CD4-positive, alpha-beta memory T cell (primary cell): ENCODE measurements around the gene EFNA4. TPM values are rescaled to one million over a fixed set of nuclear protein-coding genes. Genes with fewer than 3 reads are reported as not detected.

ENCODE experiments used
- CTCF ChIA-PET: fragments of 350-600 bp; sonication (Branson Sonifier 250); formaldehyde crosslinking; loops from one replicate; lab custom pipeline; 2021; ENCODE audit warnings: inconsistent platforms; ENCODE audit not compliant: partially characterized antibody; lab: Charles Lee
- POLR2A ChIA-PET: fragments of 350-600 bp; sonication (Branson Sonifier 250); formaldehyde crosslinking; loops from one replicate; lab custom pipeline; 2021; ENCODE audit not compliant: partially characterized antibody; lab: Charles Lee
- DNase-seq, 5 donors: peaks; one replicate each; pipeline versions ENCODE4 v3.0.0 to v3.0.0-alpha.2; 2020 to 2022; ENCODE audit warnings: mixed read lengths in 1 of 5
- H3K27ac ChIP-seq: one replicate; pipeline ENCODE4 v1.7.0; 2013; ENCODE audit warnings: low read depth, low read length
- H3K27me3 ChIP-seq: 2 replicates; pipeline ENCODE4 v1.7.0; 2013; ENCODE audit warnings: mild to moderate bottlenecking, low read length, moderate library complexity; ENCODE audit not compliant: insufficient read depth
- H3K36me3 ChIP-seq: 2 replicates; pipeline ENCODE4 v1.7.0; 2013; ENCODE audit warnings: mild to moderate bottlenecking, low read length, moderate library complexity; ENCODE audit not compliant: insufficient read depth
- H3K4me1 ChIP-seq: 2 replicates; pipeline ENCODE4 v1.7.0; 2013; ENCODE audit warnings: mild to moderate bottlenecking, low read length, moderate library complexity; ENCODE audit not compliant: insufficient read depth
- H3K4me3 ChIP-seq, 2 donors: one replicate each; pipeline ENCODE4 v1.7.0; 2013; ENCODE audit warnings: low read length in 2 of 2, mild to moderate bottlenecking in 1 of 2
- H3K9me3 ChIP-seq, 2 donors: one replicate each; pipeline ENCODE4 v1.7.0; 2013; ENCODE audit warnings: low read length in 2 of 2, control low read depth in 1 of 2; ENCODE audit not compliant: control insufficient read depth in 1 of 2
- H3K27ac Mint-ChIP-seq, 7 donors: one replicate each; pipeline ENCODE4 v1.8.0; 2020 to 2021; ENCODE audit warnings: mixed read lengths in 7 of 7, mild to moderate bottlenecking in 6 of 7, inconsistent platforms in 3 of 7, moderate library complexity in 3 of 7
- H3K27me3 Mint-ChIP-seq, 2 donors: one replicate each; pipeline ENCODE4 v1.8.0; 2020 to 2021; ENCODE audit warnings: mixed read lengths in 2 of 2
- H3K36me3 Mint-ChIP-seq, 2 donors: one replicate each; pipeline ENCODE4 v1.8.0; 2020 to 2021; ENCODE audit warnings: mixed read lengths in 2 of 2, inconsistent platforms in 1 of 2, mild to moderate bottlenecking in 1 of 2
- H3K4me1 Mint-ChIP-seq, 4 donors: one replicate each; pipeline ENCODE4 v1.8.0; 2020 to 2021; ENCODE audit warnings: mixed read lengths in 4 of 4, mild to moderate bottlenecking in 1 of 4
- H3K4me3 Mint-ChIP-seq, 8 donors: one replicate each; pipeline ENCODE4 v1.8.0; 2020 to 2021; ENCODE audit warnings: mixed read lengths in 8 of 8, mild to moderate bottlenecking in 7 of 8, moderate library complexity in 6 of 8, inconsistent platforms in 3 of 8
- H3K9me3 Mint-ChIP-seq, 8 donors: one replicate each; pipeline ENCODE4 v1.8.0; 2020 to 2021; ENCODE audit warnings: mixed read lengths in 8 of 8, mild to moderate bottlenecking in 5 of 8, inconsistent platforms in 3 of 8, moderate library complexity in 1 of 8
- intact Hi-C: fragments of 100-400 bp; cut with micrococcal nuclease; formaldehyde crosslinking; loops from one replicate; pipeline ENCODE4 v1.15.1; 2023
- polyA plus RNA-seq, 2 donors: library from polyadenylated mRNA; unstranded; fragments of 300-500 nt; fragmentation: Illumina TruSeq; gene quantifications; one replicate each; pipeline ENCODE4 v1.2.3, GENCODE V29; 2021
- total RNA-seq, 2 experiments: library from RNA; stranded (reverse); gene quantifications; one replicate each; pipeline ENCODE4 v1.2.3, GENCODE V29; 2021

EFNA4 gene
- total and polyA plus RNA-seq, 4 experiments from 2014 or later, result 2.5 to 8.5 (median 4.7) TPM

DNA sequence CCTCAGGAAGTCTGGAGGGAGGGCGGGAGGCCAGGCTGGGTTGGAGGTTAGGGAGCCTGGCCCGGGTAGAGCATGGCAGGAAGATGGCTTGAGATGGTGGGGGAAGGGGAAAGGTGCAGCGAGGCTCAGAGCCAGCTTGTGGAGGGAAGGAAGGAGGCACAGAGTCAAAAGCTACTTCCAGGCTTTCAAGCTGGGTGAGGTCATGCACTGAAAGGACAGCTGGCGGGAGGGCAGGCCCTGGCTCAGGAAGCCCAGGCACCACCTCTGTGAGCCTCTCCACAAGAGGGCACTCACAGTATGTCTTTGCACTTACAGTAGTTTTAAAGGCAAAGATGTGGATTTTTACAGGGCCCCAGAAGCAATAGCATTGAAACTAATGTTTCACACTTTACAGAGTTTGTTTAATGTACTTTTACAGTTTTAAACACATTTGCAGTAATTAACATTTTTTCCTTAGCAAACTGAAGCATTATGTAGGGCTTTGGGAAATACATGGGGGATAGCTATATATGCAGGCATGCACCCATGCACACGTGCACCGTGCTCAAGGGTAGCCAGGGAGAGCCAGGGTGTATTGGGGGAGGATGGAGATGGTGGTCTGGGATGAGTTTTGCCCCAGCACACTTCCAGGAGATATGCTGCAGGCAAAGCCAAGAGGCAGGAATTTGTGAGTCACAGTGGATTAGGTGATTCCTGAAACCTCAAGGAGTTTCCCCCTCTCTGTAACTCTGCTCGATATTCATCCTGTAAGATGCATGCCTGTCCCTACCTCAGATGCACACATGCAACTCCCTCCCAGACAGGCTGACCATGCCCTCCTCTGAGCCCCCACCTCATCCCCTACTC, 18.5 kb upstream of the EFNA4 start:
- ChIA-PET POLR2A (interaction anchor here (0.9 to 5.8 kb wide), 4 partner anchors 17 to 89 kb away, joined by 3 to 36 read pairs (median 9); partner anchors contain the start of genes EFNA4 and PBXIP1), CTCF (interaction anchor here (0.6 to 10.7 kb wide), 24 partner anchors 8 to 138 kb away, joined by 3 to 203 read pairs (median 5); partner anchors contain the start of genes EFNA4, FLAD1 and KRTCAP2)
- intact Hi-C loops, result loop anchor here (1.0 kb wide), 2 partner anchors 16 to 39 kb away; no protein-coding TSS in a partner anchor
- Mint-ChIP-seq H3K9me3 (no peaks in the 10 kb centered on the region), H3K4me3 (no peak overlapping the region), H3K4me1 (peaks cover 7 to 16% (median 11%) of the 10 kb centered on the region in 4 donors), H3K27me3 (no peaks in the 10 kb centered on the region), H3K27ac (peak overlapping the region in 1 of 7 donors; percentile 5), H3K36me3 (no peaks in the 10 kb centered on the region)
- H3K9me3 ChIP-seq, result no peaks in the 10 kb centered on the region
- H3K4me3 ChIP-seq, result no peak overlapping the region
- H3K36me3 ChIP-seq, result no peaks in the 10 kb centered on the region
- no peak overlapping the region for H3K27ac ChIP-seq
- peaks cover 5% of the 10 kb centered on the region for H3K4me1 ChIP-seq
- no peaks in the 10 kb centered on the region for H3K27me3 ChIP-seq
- DNase-seq, result peak; percentile 60 to 66 (median 64)

DNA sequence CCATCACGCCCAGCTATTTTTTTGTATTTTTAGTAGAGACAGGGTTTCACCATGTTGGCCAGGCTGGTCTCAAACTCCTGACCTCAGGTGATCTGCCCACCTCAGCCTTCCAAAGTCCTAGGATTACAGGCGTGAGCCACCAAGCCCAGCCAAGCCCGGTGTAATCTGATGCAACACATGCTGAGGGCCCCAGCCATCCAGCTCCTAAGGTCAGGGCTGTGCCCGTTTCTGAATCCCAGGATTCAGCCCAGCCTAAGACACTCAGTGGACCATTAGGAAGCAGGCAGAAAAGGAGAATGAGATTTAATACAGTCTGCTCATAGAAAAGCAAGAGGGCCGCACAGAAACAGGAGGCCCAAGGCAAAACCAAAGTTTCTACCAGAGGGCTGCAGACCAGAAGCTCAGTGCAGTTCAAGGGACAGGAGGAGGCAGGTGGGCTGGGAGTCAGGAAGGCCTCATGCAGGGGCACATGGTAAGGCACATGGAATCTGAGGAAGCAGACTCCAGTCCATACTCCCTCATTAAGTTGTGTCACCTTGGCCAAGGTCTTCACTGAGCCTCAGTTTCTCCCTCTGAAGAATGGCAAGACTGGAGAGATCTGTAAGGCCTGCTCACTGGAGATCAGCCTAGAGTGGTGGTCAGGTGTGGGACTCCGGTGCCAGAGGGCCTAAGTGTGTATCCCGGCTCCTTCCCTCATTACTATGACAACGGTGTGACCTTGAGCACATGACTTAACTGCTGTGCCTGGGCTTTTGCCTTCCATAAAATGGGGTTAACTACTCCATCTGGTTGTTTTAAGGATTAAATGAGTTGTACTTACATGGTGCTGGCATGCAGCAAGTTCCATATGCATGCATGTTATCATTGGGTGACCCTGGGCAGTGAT, 14.8 kb upstream of the EFNA4 start:
- Histone ChIP-seq H3K27ac (no peak overlapping the region), H3K9me3 (no peaks in the 10 kb centered on the region), H3K36me3 (no peaks in the 10 kb centered on the region), H3K4me1 (peaks cover 26% of the 10 kb centered on the region), H3K27me3 (no peaks in the 10 kb centered on the region), H3K4me3 (no peak overlapping the region)
- H3K27ac Mint-ChIP-seq, result peak overlapping the region in 1 of 7 donors; percentile 88
- H3K4me1 Mint-ChIP-seq, result peaks cover 20 to 40% (median 32%) of the 10 kb centered on the region in 4 donors
- ChIA-PET POLR2A (interaction anchor here (0.7 to 6.9 kb wide), 3 partner anchors 13 to 36 kb away, joined by 3 to 83 read pairs (median 21); partner anchors contain the start of gene EFNA4), CTCF (interaction anchor here (0.6 to 10.7 kb wide), 6 partner anchors 12 to 93 kb away, joined by 3 to 203 read pairs (median 3); partner anchors contain the start of genes EFNA4, FLAD1, PBXIP1 and SHC1)
- no peaks in the 10 kb centered on the region for H3K36me3 Mint-ChIP-seq
- no peak for DNase-seq
- H3K4me3 Mint-ChIP-seq, result peak overlapping the region in 4 of 8 donors; percentile 10 to 66 (median 41)
- H3K9me3 Mint-ChIP-seq, result no peaks in the 10 kb centered on the region
- intact Hi-C loops, result no loop called here
- no peaks in the 10 kb centered on the region for H3K27me3 Mint-ChIP-seq

DNA sequence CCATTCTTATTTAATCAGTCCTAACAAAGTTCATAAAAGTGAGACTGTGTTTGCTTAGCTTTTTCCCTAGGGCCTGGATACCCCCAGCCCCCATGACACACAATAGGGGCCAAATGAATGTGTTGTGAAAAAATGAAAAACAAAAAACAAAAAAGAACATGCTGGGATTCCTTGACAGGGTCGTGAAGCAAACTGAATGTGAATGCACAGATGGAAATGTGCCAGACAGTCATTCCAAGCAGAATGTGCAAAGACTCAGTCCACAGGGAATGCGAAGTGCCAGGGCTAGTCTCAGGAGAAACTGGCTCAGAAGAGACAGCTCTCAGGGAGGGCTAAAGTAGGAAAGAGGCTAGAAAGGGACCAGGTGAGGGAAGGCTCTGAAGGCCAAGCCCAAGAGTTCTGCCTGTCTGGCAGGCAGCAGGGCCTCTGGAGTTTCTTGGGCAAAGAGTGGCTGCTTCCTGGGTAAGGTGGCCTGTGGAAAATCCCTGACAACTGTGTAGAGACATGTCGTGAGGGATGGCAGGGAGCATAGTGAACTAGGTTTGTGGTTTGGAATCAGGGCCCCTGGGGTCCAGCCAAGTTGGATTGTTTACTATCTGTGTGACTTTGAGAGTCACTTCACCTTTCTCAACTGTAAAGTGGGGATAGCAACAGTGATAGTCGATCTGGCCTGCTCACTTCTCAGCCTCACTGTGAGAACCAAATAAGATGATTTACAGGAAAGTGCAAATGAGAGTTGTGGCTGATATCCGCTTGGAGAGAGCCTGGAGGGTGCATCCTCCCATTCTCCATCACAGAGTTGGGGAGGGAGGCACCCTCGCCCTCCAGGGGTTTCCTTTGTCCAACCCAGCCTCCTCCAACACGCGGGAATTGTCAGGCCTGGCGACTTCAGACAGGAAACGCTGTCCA, 13.6 kb upstream of the EFNA4 start:
- peak overlapping the region; percentile 26 to 93 (median 74) for H3K27ac Mint-ChIP-seq
- intact Hi-C loops, result loop anchor here (2.0 to 5.0 kb wide), 3 partner anchors 48 to 75 kb away; partner anchors contain the start of genes CKS1B, FLAD1 and ZBTB7B
- H3K9me3 ChIP-seq, result no peaks in the 10 kb centered on the region
- H3K4me3 ChIP-seq, result peak overlapping the region in 1 of 2 donors; percentile 92
- peaks cover 17 to 37% (median 30%) of the 10 kb centered on the region in 4 donors for H3K4me1 Mint-ChIP-seq
- peak overlapping the region; percentile 84 to 92 (median 86) for H3K4me3 Mint-ChIP-seq
- ChIA-PET POLR2A (interaction anchor here (0.8 to 6.9 kb wide), 19 partner anchors 12 to 490 kb away, joined by 3 to 83 read pairs (median 6); partner anchors contain the start of genes CKS1B, EFNA3, EFNA4 and FLAD1), CTCF (interaction anchor here (0.8 to 10.7 kb wide), 16 partner anchors 11 to 144 kb away, joined by 3 to 203 read pairs (median 4); partner anchors contain the start of genes EFNA4, FLAD1, KRTCAP2 and PBXIP1)
- peaks cover 27% of the 10 kb centered on the region for H3K4me1 ChIP-seq
- no peaks in the 10 kb centered on the region for H3K9me3 Mint-ChIP-seq
- H3K36me3 Mint-ChIP-seq, result no peaks in the 10 kb centered on the region
- DNase-seq, result no peak
- H3K36me3 ChIP-seq, result no peaks in the 10 kb centered on the region
- H3K27ac ChIP-seq, result peak overlapping the region; percentile 71
- no peaks in the 10 kb centered on the region for H3K27me3 Mint-ChIP-seq
- no peaks in the 10 kb centered on the region for H3K27me3 ChIP-seq

DNA sequence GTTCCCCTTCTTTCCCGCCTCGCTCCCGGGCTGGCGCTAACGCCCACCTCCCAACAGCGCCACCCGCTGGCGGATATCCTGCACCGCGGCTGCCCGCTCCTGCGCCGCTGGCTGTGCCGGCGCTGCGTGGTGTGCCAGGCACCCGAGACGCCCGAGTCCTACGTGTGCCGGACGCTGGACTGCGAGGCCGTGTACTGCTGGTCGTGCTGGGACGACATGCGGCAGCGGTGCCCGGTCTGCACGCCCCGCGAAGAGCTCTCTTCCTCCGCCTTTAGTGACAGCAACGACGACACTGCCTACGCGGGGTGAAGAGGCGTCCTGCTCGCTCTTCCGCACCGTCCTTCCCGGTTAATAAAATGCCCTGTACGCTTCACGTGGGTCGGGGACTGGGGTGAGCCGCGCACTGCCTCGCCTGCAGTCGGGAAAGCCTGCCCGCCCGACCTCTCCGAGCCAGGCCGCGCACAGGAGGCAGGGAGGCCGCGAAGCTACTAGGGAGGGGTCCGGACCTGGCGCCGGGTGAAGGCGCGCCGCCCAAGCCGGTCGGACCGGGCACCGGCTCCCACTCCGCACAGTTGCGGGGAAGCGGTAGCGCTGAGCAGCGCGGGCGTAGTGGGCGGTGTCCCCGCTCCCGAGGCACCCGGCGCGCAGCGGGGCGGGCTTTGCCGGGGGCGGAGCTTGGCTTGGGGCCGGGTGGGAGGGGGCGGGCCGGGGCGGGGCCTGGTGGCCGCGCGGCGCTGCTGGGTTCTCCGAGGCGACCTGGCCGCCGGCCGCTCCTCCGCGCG, 12.8 kb upstream of the EFNA4 start, which contains the start of gene ADAM15:
Gene ADAM15 (plus strand): TSS at position 757 of the 782 bp plus-strand sequence. CDS start 71 bp downstream, outside the sequence.
- Histone ChIP-seq H3K27me3 (no peaks in the 10 kb centered on the region), H3K36me3 (no peaks in the 10 kb centered on the region), H3K4me1 (peaks cover 27% of the 10 kb centered on the region), H3K9me3 (no peaks in the 10 kb centered on the region), H3K27ac (peak within 1 kb of the TSS; percentile 71), H3K4me3 (peak within 1 kb of the TSS; percentile 69 to 92)
- Mint-ChIP-seq H3K4me3 (peak within 1 kb of the TSS; percentile 86 to 92 (median 88)), H3K9me3 (no peaks in the 10 kb centered on the region), H3K4me1 (peaks cover 14 to 33% (median 27%) of the 10 kb centered on the region in 4 donors), H3K27ac (peak within 1 kb of the TSS; percentile 70 to 93 (median 90)), H3K27me3 (no peaks in the 10 kb centered on the region), H3K36me3 (peaks cover 0 to 3% of the 10 kb centered on the region in 2 donors)
- POLR2A ChIA-PET, result interaction anchor here (0.6 to 6.9 kb wide), 28 partner anchors 11 to 491 kb away, joined by 3 to 83 read pairs (median 4); partner anchors contain the start of genes CKS1B, EFNA3, EFNA4 and FLAD1
- CTCF ChIA-PET, result interaction anchor here (0.6 to 10.7 kb wide), 21 partner anchors 10 to 143 kb away, joined by 3 to 203 read pairs (median 4); partner anchors contain the start of genes EFNA4, KRTCAP2, PBXIP1 and PMVK
- DNase-seq, result peak; percentile 74 to 79 (median 77)
- intact Hi-C loops, result loop anchor here (1.0 to 5.0 kb wide), 6 partner anchors 33 to 491 kb away; partner anchors contain the start of genes CKS1B, FLAD1 and ZBTB7B

DNA sequence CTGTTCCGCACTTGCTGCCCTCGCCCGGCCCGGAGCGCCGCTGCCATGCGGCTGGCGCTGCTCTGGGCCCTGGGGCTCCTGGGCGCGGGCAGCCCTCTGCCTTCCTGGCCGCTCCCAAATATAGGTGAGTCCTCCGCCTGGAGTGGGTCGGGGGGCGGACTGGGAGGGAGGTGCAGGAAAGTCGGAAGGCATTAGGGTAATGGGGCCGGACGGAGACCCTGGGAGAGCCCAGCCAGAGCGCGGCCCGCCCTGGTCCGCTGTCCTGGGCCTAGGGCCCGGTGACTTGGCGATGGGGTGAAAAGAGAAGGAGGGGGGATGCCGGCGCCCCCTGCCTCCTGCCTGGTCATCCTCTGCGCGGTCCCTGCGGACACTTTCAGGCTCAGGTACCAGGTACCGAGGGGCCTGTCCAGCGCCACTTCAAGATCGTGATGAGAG, 12.2 kb upstream of the EFNA4 start:
- H3K4me1 Mint-ChIP-seq, result peaks cover 14 to 33% (median 27%) of the 10 kb centered on the region in 4 donors
- peaks cover 27% of the 10 kb centered on the region for H3K4me1 ChIP-seq
- no peaks in the 10 kb centered on the region for H3K27me3 Mint-ChIP-seq
- H3K36me3 Mint-ChIP-seq, result peaks cover 0 to 6% of the 10 kb centered on the region in 2 donors
- intact Hi-C loops, result loop anchor here (1.0 to 5.0 kb wide), 6 partner anchors 34 to 492 kb away; partner anchors contain the start of genes CKS1B, FLAD1 and ZBTB7B
- H3K4me3 Mint-ChIP-seq, result peak overlapping the region; percentile 83 to 89 (median 86)
- ChIA-PET CTCF (interaction anchor here (0.6 to 10.7 kb wide), 21 partner anchors 9 to 142 kb away, joined by 3 to 203 read pairs (median 4); partner anchors contain the start of genes EFNA4, KRTCAP2, PBXIP1 and PMVK), POLR2A (interaction anchor here (0.6 to 6.9 kb wide), 26 partner anchors 11 to 492 kb away, joined by 3 to 83 read pairs (median 4); partner anchors contain the start of genes CKS1B, EFNA3, EFNA4 and FLAD1)
- no peak for DNase-seq
- H3K36me3 ChIP-seq, result no peaks in the 10 kb centered on the region
- H3K4me3 ChIP-seq, result peak overlapping the region; percentile 52 to 66
- peak overlapping the region in 3 of 7 donors; percentile 17 to 93 (median 77) for H3K27ac Mint-ChIP-seq
- H3K9me3 Mint-ChIP-seq, result no peaks in the 10 kb centered on the region
- no peaks in the 10 kb centered on the region for H3K9me3 ChIP-seq
- H3K27me3 ChIP-seq, result no peaks in the 10 kb centered on the region
- H3K27ac ChIP-seq, result peak overlapping the region; percentile 61
